NCI-H1092 (cell line): ENCODE data around the gene IVD.

ENCODE experiments used
- DNase-seq: peaks from one replicate; lab custom pipeline; 2025; lab: John Stamatoyannopoulos, UW

Gene IVD

GRCh38 chr15:40405501-40406381 lies at the start of gene IVD:
IVD (plus strand) TSS chr15:40405795; CDS start chr15:40405828, 33 bp downstream.
- DNase-seq: peak; percentile 90

DNA sequence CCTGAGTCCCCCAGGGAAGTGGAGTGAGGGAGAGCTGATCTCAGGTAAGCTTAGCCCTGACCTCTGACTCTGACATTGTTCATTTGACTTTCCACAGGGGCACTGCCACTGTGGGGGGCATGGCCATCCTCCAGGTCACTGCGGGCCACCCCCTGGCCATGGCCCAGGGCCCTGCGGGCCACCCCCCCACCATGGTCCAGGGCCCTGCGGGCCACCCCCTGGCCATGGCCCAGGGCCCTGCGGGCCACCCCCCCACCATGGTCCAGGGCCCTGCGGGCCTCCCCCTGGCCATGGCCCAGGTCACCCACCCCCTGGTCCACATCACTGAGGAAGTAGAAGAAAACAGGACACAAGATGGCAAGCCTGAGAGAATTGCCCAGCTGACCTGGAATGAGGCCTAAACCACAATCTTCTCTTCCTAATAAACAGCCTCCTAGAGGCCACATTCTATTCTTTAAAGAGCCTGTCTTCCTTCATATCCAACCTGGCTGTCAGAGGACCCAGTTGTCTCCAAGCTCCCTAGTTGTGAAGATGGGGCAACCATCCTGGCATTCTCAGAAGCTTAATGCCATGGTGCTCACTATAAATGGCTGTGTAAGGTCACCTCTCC lies 49.5 kb upstream of the IVD start:
- DNase-seq: no peak

GRCh38 chr15:40357246-40357645 lies 48.3 kb upstream of the IVD start:
- DNase-seq: no peak

- DNase-seq: peak; percentile 65
These were observed 47.7 kb upstream of the IVD start, which contains the start of gene DISP2 for GRCh38 chr15:40357723-40358470. DISP2 (plus strand) TSS chr15:40358219; CDS start chr15:40358322, 103 bp downstream.

GRCh38 chr15:40358471-40359353 lies 46.9 kb upstream of the IVD start:
- DNase-seq: no peak

DNA sequence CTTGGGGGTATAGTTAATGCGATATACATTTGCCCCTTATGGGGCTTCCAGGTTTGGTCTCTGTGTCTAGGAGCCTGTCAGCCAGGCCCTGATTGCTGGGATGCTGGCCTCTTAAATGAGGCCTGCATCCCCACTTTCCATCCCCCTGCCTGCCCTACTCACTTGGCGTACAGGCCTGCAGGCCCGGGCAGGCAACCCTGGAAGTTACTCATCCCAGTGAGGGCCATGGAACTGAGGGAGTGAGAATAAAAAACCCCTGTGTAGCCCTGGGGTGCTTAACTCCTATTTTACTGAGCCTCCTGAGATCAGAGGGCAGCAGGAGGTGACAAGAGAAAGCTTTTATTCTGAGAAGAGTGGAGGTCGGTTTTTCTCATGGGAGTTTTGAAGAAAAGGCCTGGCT lies 45.6 kb upstream of the IVD start:
- no peak for DNase-seq

GRCh38 chr15:40361640-40362039 lies 44.0 kb upstream of the IVD start:
- no peak for DNase-seq

GRCh38 chr15:40363611-40364010 lies 42.0 kb upstream of the IVD start:
- DNase-seq: no peak

- DNase-seq: no peak
These were observed 41.3 kb upstream of the IVD start for GRCh38 chr15:40364251-40364650.

GRCh38 chr15:40365016-40365415 lies 40.6 kb upstream of the IVD start:
- no peak for DNase-seq

DNA sequence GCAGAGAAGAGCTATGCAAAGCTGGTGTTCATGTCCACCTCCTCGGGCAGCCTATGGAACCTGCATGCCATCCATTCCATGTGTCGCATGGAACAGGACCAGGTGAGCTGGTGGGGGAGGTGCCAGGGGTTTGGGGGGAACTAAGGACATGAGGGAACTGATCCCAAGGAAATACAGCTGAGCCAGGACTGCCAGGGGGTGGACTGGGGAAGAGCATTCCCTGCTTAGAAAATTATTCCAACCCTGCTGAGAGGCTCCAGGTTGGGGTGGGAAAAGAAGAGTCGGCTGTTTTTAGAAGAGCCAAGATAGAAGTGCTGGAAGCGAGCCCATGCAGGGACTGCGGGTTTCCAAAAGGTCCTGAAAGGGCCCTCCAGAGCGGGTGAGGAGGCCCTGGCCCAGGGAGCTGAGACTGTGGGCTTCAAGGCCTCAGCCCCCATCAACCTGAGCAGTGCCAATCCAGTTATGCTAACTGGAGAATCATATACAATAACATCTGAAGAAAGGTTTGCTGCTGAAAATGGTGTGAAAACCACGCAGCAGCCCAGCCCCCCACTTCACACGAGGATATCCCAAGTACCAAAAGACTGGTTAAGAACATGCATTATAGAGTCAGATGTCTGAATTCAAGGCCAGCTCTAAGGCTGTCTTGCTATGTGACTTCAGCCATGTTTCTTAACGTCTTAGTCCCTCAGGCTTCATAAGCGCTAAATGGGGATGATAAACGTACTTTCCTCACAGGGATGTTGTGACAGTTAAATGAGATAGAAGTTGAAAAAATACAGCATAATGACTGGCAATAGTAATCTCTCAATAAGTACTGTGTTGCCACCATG lies 39.8 kb upstream of the IVD start:
- no peak for DNase-seq

DNA sequence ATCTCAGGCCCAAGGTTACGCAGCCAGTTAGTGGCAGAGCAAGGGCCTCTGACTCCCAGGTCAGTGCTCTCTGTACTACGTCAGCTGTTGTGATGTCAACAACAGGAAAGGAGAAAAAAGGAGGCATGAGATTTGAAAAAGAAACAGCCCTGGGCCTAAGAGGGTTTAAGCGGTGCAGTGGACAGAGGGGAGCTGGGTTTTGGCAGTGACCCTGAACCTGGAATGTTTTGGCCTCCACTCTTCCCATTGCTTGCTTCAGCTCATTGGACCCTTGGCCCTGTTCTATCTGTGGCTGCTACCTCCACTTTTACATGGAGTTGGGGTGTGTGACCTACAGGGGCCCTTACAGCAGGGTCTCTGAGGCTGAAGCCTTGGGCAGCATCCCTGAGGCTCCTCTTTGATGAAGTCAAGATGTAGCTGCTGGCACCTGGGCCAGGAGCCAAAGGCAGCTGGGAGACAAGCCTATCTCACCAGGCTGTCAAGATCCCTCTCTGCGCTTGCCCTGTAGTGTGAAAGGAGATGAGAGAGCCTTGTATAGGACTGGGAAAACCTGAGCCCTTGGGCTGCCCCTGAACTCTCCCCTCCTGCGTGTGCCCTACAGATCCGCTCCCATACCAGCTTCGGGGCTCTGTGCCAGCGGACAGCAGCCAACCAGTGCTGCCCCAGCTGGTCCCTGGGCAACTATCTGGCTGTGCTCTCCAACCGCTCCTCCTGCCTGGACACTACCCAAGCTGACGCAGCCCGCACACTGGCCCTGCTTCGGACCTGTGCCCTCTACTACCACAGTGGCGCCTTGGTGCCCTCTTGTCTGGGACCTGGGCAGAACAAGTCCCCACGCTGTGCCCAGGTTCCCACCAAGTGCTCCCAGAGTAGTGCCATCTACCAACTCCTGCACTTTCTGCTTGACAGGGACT lies 38.9 kb upstream of the IVD start:
- no peak for DNase-seq

DNA sequence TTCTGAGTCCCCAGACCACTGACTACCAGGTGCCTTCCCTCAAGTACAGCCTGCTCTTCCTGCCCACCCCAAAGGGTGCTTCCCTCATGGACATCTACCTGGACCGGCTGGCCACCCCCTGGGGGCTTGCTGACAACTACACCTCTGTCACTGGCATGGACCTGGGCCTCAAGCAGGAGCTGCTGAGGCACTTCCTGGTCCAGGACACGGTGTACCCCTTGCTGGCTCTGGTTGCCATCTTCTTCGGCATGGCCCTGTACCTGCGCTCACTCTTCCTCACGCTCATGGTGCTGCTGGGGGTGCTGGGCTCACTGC lies 38.3 kb upstream of the IVD start:
- no peak for DNase-seq

GRCh38 chr15:40367686-40368611 lies 37.6 kb upstream of the IVD start:
- DNase-seq: peak; percentile 59

GRCh38 chr15:40368719-40369473 lies 36.7 kb upstream of the IVD start:
- no peak for DNase-seq

- DNase-seq: no peak
These were observed 36.1 kb upstream of the IVD start for GRCh38 chr15:40369474-40369869.

DNA sequence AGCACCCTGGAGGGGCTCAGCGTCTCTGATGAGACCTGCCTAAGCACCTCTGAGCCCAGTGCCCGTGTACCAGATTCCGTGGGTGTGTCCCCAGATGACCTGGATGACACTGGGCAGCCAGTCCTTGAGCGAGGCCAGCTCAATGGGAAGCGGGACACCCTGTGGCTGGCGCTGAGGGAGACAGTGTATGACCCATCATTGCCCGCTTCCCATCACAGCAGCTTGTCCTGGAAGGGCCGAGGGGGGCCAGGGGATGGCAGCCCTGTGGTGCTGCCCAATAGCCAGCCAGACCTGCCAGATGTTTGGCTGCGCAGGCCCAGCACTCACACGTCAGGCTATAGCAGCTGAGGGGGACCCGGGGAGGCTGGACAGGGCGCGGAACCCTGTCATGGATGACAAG lies 35.6 kb upstream of the IVD start:
- DNase-seq: no peak

GRCh38 chr15:40372981-40373380 lies 32.6 kb upstream of the IVD start:
- no peak for DNase-seq
